HUES6 (cell line): ENCODE measurements around the gene ABLIM3.

ENCODE experiments used
- H3K27ac ChIP-seq: 2 replicates; pipeline ENCODE4 v1.7.0; 2013; ENCODE audit warnings: low read depth, mild to moderate bottlenecking, low read length, inconsistent platforms
- H3K27me3 ChIP-seq: 2 replicates; pipeline ENCODE4 v1.6.1; 2013; ENCODE audit warnings: low read length; ENCODE audit not compliant: control insufficient read depth, insufficient read depth
- H3K36me3 ChIP-seq: 2 replicates; pipeline ENCODE4 v1.6.1; 2013; ENCODE audit warnings: low read length; ENCODE audit not compliant: control insufficient read depth, insufficient read depth
- H3K4me1 ChIP-seq: 2 replicates; pipeline ENCODE4 v1.6.1; 2013; ENCODE audit warnings: low read length; ENCODE audit not compliant: control insufficient read depth, insufficient read depth
- H3K4me3 ChIP-seq: 2 replicates; pipeline ENCODE4 v1.5.1; 2013; ENCODE audit warnings: low read depth, low read length
- H3K9ac ChIP-seq: one replicate; pipeline ENCODE4 v1.6.1; 2013; ENCODE audit warnings: mild to moderate bottlenecking, low read length
- H3K9me3 ChIP-seq: 2 replicates; pipeline ENCODE4 v1.6.1; 2013; ENCODE audit warnings: low read depth, low read length; ENCODE audit not compliant: control insufficient read depth, insufficient read depth

The ABLIM3 gene

DNA sequence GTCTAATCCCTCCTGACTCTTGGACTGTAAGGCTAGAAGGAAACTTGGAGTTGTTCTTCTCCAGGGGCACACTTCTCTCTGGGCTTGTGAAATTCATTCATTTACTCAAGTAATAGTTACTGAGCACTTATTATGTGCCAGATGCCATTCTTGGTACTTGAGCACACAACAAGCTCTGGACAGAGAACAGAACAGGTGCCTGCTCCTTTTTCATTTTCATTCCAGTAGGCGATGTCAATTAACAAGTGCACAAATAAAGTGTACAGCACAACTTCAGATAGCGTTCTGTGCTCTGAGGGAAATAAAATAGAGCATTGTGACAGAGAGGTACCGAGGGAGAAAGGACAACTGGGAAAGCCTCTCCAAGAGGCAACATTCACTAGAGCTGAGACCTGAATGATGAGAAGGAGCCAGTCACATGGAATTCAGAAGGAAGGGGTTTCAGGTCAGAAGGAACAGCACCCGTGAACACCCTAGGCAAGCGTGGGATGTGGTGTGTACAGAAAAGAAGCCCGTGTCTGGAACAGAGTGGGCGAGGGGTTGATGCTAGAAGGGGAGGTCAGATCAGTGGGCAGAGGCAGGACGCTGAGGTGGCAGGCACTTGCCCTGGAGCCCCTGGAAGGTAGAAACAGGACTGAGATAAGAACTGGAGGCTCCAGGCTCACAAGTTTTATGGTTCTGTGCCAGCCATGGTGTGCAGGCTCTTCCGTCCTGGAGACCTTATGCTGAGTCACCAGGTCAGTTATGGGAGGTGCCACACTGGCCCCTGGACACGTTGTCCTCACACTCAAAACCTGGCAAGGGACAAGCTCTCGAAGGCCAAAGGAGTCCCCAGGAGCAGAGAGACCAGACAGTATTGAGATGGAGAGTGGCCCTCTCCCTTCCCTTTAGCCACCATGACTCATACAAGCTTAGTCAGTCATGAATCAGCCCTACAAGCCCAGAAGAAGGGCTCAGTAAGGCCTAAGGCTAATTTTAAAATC, 7.2 kb upstream of the ABLIM3 start:
- H3K9me3 ChIP-seq: no peaks in the 10 kb centered on the region
- no peak overlapping the region for H3K4me3 ChIP-seq
- no peak overlapping the region for H3K9ac ChIP-seq
- H3K36me3 ChIP-seq: no peaks in the 10 kb centered on the region
- no peak overlapping the region for H3K27ac ChIP-seq
- H3K4me1 ChIP-seq: no peaks in the 10 kb centered on the region; the same call in 1 of the 2 replicates
- no peaks in the 10 kb centered on the region; the same call in 1 of the 2 replicates for H3K27me3 ChIP-seq

GRCh38 chr5:149134778-149135500, 6.4 kb upstream of the ABLIM3 start:
- no peaks in the 10 kb centered on the region for H3K36me3 ChIP-seq
- no peaks in the 10 kb centered on the region; the same call in 1 of the 2 replicates for H3K27me3 ChIP-seq
- H3K27ac ChIP-seq: no peak overlapping the region
- H3K9ac ChIP-seq: no peak overlapping the region
- no peaks in the 10 kb centered on the region for H3K9me3 ChIP-seq
- H3K4me3 ChIP-seq: no peak overlapping the region
- no peaks in the 10 kb centered on the region; the same call in 1 of the 2 replicates for H3K4me1 ChIP-seq

- no peaks in the 10 kb centered on the region; the same call in 1 of the 2 replicates for H3K4me1 ChIP-seq
- H3K36me3 ChIP-seq: no peaks in the 10 kb centered on the region
- H3K9me3 ChIP-seq: no peaks in the 10 kb centered on the region
- H3K9ac ChIP-seq: no peak overlapping the region
- no peaks in the 10 kb centered on the region; the same call in 1 of the 2 replicates for H3K27me3 ChIP-seq
- no peak overlapping the region for H3K4me3 ChIP-seq
- no peak overlapping the region for H3K27ac ChIP-seq
These were observed 5.6 kb upstream of the ABLIM3 start for GRCh38 chr5:149135536-149136201.

DNA sequence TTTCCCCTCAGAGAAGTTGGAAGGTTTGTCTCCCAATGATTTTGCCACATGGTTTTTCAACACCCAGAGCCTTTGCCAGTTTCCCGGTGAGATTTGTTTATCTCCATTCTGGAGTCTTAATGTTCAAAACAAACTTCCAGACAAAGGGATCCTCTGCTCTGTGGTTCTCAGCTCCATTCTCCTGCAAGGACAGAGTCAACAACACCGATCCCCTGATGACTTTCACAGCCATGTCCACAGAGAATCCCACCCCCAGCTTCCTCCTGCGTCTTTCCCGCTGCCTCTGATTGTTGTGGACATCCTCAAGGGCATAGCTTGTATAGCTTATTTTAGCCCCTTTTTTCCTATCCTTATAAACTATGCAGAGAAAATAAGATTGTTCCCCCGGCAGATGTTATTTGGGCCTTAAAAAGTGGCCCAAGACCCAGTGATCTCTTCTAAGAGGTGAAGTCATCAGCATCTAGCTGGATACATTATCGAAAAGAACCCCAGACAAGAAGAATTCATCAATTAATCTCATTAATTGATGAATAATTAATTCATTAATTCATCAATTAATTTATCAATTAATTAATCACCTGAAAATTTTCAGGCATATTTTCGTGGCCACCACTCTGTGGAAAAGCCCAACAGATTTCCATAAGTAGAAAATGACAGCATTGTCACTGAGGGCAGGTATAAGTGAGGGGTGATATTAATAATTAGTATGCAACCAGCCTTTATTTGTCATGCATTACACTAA, 2.9 kb upstream of the ABLIM3 start:
- no peaks in the 10 kb centered on the region for H3K9me3 ChIP-seq
- H3K4me3 ChIP-seq: no peak overlapping the region
- peaks cover 3% of the 10 kb centered on the region; the same call in 1 of the 2 replicates for H3K4me1 ChIP-seq
- no peak overlapping the region for H3K27ac ChIP-seq
- H3K27me3 ChIP-seq: peaks cover 21% of the 10 kb centered on the region
- no peak overlapping the region for H3K9ac ChIP-seq
- no peaks in the 10 kb centered on the region for H3K36me3 ChIP-seq

DNA sequence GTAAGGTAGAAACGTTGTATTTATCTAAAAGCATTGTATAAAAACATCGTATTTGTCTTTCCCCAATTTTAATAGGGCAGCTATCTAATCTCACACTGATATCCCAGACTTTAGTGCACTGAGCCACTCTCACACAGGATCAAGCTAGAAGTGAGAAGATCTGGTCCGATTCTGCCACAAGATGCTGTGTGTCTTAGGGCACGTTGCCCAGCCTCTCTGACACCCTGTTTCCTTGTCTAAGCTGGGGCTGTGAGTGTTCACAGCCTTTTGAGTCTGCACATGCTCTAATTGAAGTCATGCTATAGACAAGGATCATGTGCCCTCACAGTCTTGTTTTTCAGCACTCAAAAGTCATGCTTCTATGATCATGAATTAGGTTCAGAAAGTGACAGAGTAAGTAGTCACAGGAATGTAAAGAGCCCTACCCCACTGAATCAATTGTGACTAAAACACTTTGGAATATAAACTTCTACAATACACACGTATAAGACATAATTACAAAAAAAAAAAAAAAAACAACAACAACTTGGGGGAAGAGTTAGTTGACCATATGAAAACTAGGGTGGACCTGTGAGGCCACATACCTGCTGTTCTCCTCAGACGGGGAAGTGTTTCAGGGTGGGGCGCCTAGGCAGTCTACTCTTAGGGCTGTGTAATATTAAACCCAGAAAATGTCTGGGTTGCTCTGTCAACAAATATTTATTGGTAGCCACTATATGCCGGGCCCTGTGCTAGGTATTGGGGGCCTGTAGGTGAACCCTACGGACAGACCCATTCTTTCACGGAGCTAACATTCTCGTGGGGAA, 893 bp upstream of the ABLIM3 start:
- H3K4me1 ChIP-seq: 0 out of 2 replicates have a peak, but pooled peaks cover 3% of the 10 kb centered on the region
- no peak overlapping the region for H3K9ac ChIP-seq
- H3K27me3 ChIP-seq: peaks cover 21% of the 10 kb centered on the region
- H3K4me3 ChIP-seq: no peak overlapping the region
- H3K9me3 ChIP-seq: no peaks in the 10 kb centered on the region
- no peak overlapping the region for H3K27ac ChIP-seq
- H3K36me3 ChIP-seq: no peaks in the 10 kb centered on the region

- Histone ChIP-seq H3K4me3 (peak overlapping the region; percentile 61), H3K9ac (no peak overlapping the region), H3K27ac (no peak overlapping the region), H3K9me3 (peaks cover 3% of the 10 kb centered on the region; the same call in 1 of the 2 replicates), H3K4me1 (0 out of 2 replicates have a peak, but pooled peaks cover 3% of the 10 kb centered on the region), H3K36me3 (no peaks in the 10 kb centered on the region), H3K27me3 (peaks cover 21% of the 10 kb centered on the region)
These were observed 911 bp downstream of the ABLIM3 start for GRCh38 chr5:149141957-149142851.

- Histone ChIP-seq H3K4me3 (no peak overlapping the region), H3K4me1 (0 out of 2 replicates have a peak, but pooled peaks cover 3% of the 10 kb centered on the region), H3K27ac (no peak overlapping the region), H3K27me3 (peaks cover 21% of the 10 kb centered on the region), H3K9me3 (peaks cover 3% of the 10 kb centered on the region; the same call in 1 of the 2 replicates), H3K9ac (no peak overlapping the region), H3K36me3 (no peaks in the 10 kb centered on the region)
These were observed 2.2 kb downstream of the ABLIM3 start for GRCh38 chr5:149143470-149143869.

DNA sequence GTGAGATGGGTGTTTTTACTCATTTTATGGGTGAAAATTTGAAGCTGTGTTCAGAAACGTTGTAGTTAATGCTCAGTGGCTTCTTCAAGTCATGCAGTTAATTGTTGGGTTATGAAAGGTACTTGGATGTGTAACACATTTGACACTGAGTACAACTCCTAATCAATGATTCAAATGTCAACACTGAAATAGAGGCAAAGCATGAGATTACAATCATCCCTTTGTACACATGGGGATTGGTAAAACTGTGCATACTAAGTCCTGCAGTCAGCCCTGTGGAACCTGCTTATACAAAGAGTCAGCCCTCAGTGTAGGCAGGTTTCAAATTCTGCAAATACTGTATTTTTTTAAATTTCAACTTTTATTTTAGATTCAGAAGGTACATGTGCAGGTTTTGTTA, 3.3 kb downstream of the ABLIM3 start:
- Histone ChIP-seq H3K9ac (no peak overlapping the region), H3K4me1 (0 out of 2 replicates have a peak, but pooled peaks cover 3% of the 10 kb centered on the region), H3K9me3 (peaks cover 3% of the 10 kb centered on the region; the same call in 1 of the 2 replicates), H3K4me3 (no peak overlapping the region), H3K36me3 (no peaks in the 10 kb centered on the region), H3K27ac (no peak overlapping the region), H3K27me3 (peaks cover 21% of the 10 kb centered on the region)

GRCh38 chr5:149145138-149145537, 3.8 kb downstream of the ABLIM3 start:
- H3K27me3 ChIP-seq: peaks cover 21% of the 10 kb centered on the region
- no peak overlapping the region for H3K9ac ChIP-seq
- peaks cover 3% of the 10 kb centered on the region; the same call in 1 of the 2 replicates for H3K9me3 ChIP-seq
- no peak overlapping the region for H3K27ac ChIP-seq
- no peaks in the 10 kb centered on the region for H3K36me3 ChIP-seq
- H3K4me1 ChIP-seq: 0 out of 2 replicates have a peak, but pooled peaks cover 3% of the 10 kb centered on the region
- no peak overlapping the region for H3K4me3 ChIP-seq
